Measurements from ENCODE around the gene RCHY1. TPM values are rescaled to one million over a fixed set of nuclear protein-coding genes. Genes with fewer than 3 reads are reported as not detected.

The RCHY1 gene
- 18.1 and 33.7 TPM in 2 replicates for total RNA-seq

DNA sequence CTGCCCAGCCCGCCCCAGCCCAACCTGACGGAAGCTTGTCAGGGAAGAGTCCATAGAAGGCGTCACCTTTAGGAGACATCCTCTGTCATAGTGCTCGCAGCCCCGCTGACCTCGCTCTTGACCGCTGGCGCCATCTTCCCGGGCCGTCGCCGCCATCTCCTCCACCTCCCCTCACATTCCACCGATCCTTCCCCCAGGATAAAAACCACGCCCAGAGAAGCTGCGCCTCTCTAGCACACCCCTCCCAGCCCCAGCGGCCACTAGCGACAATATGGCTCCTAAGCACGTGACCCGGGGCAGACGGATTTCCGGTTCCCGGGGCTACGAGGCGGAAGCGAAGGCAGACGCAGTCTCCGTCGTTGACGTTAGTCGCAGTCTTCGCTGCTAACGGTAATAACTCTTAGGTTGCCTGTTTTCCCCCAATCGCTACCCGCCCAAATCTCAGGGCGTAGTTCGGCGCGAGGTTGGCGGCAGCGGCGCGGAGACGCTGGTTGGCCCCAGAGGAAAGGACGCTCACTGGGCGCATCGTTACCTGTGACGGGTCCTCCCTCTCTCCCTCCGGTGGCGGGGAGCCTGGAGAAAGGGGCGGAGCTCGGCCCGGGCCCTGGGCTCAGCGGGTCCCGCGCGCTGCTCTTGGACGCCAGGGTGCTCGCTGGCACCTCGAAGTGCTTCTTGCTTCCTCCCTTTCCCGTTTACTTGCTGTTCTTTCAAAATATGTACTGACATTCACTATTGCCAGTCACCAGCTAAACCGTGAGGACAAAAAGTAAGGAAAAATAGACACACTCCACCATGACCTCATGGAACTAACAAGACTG, at the start of gene RCHY1, which contains the start of gene THAP6:
Gene RCHY1 (minus strand): TSS at position 273 of the 818 bp plus-strand sequence. CDS start 117 bp downstream, at position 156.
Gene THAP6 (plus strand): TSS at position 343 of the 818 bp plus-strand sequence. CDS start 980 bp downstream, outside the sequence.

DNA sequence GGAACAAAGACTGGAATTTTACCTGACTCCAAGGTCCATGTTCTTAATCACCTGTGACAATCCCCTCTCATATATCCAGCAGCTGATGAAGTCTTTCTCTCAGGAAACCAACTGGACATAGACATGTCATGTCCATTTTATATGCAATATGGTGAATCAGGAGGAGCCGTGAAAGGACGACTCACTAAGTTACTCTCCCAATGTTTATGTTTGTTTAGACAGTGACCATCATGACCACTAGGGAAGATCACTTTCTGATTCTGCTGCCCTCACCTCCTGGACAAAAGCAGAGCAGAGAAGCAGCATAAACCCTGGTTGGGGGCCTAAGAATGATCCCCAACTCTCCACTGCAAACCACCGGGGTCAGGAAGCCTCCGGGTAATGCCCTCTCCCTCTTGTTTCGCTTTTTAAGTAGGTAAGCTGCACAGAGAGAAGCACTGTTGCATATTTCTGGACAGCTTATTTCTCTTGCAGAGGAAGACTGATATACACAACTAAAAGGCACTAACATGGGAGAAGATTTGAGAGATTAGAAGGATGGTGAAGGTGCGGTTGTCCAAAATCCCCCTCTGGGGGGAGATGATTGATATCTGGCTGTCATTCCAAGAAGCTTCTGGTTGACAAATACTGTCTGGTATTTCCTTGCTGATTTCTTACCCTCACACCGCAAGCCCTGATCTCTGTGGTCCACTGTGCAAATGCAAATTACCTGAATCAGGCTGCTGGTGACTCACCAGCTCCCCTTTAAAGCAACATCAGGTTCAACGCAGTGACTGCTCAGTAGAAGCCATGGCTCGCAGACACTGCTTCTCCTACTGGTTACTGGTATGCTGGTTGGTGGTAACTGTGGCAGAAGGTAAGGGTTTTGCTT, 41.3 kb upstream of the RCHY1 start, which contains the start of gene ODAPH:
Gene ODAPH (plus strand): TSS at position 773 of the 871 bp plus-strand sequence. CDS start 17 bp downstream, at position 790.

Other genes starting within 250 kb of the RCHY1 start
- 14.4 and 22.4 TPM in 2 replicates for gene THAP6, start 70 bp upstream of the RCHY1 start, total RNA-seq
- gene ODAPH, start 41.7 kb upstream of the RCHY1 start, total RNA-seq, result not detected in 2 replicates
- gene CDKL2, start 116.1 kb upstream of the RCHY1 start, total RNA-seq, result 0.34 and 3.0 TPM in 2 replicates
- gene G3BP2, start 159.0 kb upstream of the RCHY1 start, total RNA-seq, result 201 and 299 TPM in 2 replicates
- gene USO1, start 210.2 kb upstream of the RCHY1 start, total RNA-seq, result 92.1 and 120 TPM in 2 replicates

Data from nasal cavity respiratory epithelium epithelial cell of viscerocranial mucosa (primary cell).